ENCODE results near the gene TGFB1.

The TGFB1 gene

DNA sequence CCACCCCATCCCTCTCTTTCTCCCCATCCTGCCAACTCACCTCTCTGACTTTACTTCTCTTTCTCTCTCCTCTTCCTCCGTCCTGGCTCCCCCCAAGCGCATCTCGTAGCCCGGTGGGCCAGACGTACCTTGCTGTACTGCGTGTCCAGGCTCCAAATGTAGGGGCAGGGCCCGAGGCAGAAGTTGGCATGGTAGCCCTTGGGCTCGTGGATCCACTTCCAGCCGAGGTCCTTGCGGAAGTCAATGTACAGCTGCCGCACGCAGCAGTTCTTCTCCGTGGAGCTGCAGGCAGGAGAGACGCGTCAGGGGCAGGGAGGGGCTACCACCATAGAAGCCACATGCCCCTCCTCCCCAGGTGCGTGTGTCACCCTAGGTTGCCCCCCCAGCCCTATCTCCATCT is 21.7 kb downstream of the TGFB1 start:
- 0 out of 22 replicates have a peak overlapping the region, but pooled peaks of 1 of the 11 experiments have one; percentile 5 for H3K27ac ChIP-seq
- no peak overlapping the region for H3K4me3 ChIP-seq
- no peaks in the 10 kb centered on the region for H3K27me3 ChIP-seq
- H3K36me3 ChIP-seq, result peaks cover 49 to 84% (median 73%) of the 10 kb centered on the region in 11 experiments
- TF ChIP-seq Cebpa-rat (IDR thresholded peaks at IDR 0.05), result no peak
- peak overlapping the region in 4 of 11 experiments; percentile 9 to 39 (median 32); a peak in 4 of 22 replicates for H3K4me2 ChIP-seq
- peaks cover 50 to 99% (median 79%) of the 10 kb centered on the region in 10 experiments for H3K4me1 ChIP-seq
- H3K9ac ChIP-seq, result 0 out of 22 replicates have a peak overlapping the region, but pooled peaks of 2 of the 11 experiments have one; percentile 8 to 39
- H3K9me3 ChIP-seq (replicated peaks in 1 of 11), result no peaks in the 10 kb centered on the region
- peaks cover 24 to 92% (median 60%) of the 10 kb centered on the region in 11 experiments; a peak in 21 of 22 replicates for H4K20me1 ChIP-seq

DNA sequence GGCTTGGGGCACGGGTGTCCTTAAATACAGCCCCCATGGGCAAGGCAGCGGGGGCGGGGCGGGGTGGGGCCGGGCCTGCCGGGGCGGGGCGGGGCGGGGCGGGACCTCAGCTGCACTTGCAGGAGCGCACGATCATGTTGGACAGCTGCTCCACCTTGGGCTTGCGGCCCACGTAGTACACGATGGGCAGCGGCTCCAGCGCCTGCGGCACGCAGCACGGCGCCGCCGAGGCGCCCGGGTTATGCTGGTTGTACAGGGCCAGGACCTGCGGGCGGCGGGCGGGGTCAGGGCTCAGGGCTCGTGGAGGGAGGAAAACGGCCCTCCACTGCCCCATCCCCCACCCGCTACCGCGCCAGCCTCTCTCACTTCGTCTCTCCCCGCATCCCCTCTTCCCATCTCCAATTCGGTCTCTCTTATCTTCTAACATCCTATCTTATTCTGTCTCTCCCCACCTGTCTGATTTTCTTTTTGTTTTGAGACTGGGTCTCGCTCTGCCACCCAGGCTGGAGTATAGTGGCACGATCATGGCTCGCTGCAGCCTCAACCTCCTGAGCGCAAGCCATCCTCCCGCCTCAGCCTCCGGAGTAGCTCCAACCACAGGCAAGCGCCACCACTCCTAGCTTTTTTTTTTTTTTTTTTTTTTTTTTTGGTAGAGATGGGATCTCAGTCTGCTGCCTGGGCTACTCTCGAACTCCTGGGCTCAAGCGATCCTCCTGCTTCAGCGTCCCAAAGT is 22.6 kb downstream of the TGFB1 start:
- H3K27ac ChIP-seq, result no peak overlapping the region
- TF ChIP-seq Cebpa-rat (IDR thresholded peaks at IDR 0.05), result no peak
- peaks cover 33 to 84% (median 53%) of the 10 kb centered on the region in 11 experiments; a peak in 21 of 22 replicates for H4K20me1 ChIP-seq
- no peaks in the 10 kb centered on the region for H3K9me3 ChIP-seq (replicated peaks in 1 of 11)
- 0 out of 22 replicates have a peak overlapping the region, but pooled peaks of 1 of the 11 experiments have one; percentile 39 for H3K9ac ChIP-seq
- peaks cover 58 to 99% (median 81%) of the 10 kb centered on the region in 10 experiments for H3K4me1 ChIP-seq
- no peak overlapping the region for H3K4me3 ChIP-seq
- no peaks in the 10 kb centered on the region for H3K27me3 ChIP-seq
- H3K36me3 ChIP-seq, result peaks cover 43 to 75% (median 64%) of the 10 kb centered on the region in 11 experiments
- H3K4me2 ChIP-seq, result peak overlapping the region in 3 of 11 experiments; percentile 11 to 99 (median 39); a peak in 4 of 22 replicates

DNA sequence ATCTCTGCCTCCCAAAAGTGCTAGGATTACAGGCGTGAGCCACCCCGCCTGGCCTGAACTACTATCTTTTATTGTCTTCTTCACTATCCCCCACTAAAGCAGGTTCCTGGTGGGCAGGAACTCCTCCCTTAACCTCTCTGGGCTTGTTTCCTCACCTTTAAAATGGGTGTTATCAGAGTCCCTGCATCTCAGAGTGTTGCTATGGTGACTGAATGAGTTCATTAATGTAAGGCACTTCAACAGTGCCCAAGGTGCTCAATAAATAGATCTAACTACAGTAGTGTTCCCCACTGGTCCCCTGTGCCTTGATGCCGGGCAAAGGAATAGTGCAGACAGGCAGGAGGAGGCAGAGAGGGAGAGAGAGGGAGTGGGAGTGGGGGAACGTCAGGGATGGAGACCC is 23.2 kb downstream of the TGFB1 start:
- H3K36me3 ChIP-seq, result peaks cover 37 to 69% (median 58%) of the 10 kb centered on the region in 11 experiments
- H4K20me1 ChIP-seq, result peaks cover 31 to 84% (median 53%) of the 10 kb centered on the region in 11 experiments; a peak in 21 of 22 replicates
- peak overlapping the region in 3 of 11 experiments; percentile 13 to 28 (median 16); a peak in 1 of 22 replicates for H3K9ac ChIP-seq
- H3K4me2 ChIP-seq, result peak overlapping the region in 9 of 11 experiments; percentile 3 to 99 (median 97); a peak in 15 of 22 replicates
- H3K4me1 ChIP-seq, result peaks cover 61 to 99% (median 81%) of the 10 kb centered on the region in 10 experiments
- no peaks in the 10 kb centered on the region for H3K9me3 ChIP-seq (replicated peaks in 1 of 11)
- no peak for TF ChIP-seq Cebpa-rat (IDR thresholded peaks at IDR 0.05)
- no peaks in the 10 kb centered on the region for H3K27me3 ChIP-seq
- peak overlapping the region in 5 of 11 experiments; percentile 4 to 92 (median 22); a peak in 5 of 22 replicates for H3K27ac ChIP-seq
- no peak overlapping the region for H3K4me3 ChIP-seq

DNA sequence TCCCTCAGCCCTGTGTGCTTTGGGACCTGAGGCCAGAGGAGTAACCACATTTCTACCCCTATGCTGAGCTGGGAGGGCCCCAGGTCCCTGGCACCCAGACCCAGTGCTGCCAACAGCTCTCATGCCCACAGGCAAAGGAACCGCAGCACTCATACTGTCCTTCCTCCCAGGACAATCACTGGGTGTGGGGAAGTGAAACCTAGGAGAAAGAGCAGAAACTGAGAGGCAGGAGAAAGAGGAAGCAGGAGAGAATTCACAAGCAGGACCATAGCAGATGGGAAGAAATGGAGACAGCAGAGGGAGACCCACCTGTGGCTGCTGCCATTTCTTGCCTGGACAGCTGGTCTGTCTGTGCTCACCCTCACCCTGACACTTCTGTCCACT is 24.9 kb downstream of the TGFB1 start:
- Histone ChIP-seq H3K4me2 (peak overlapping the region; percentile 87 to 99 (median 97)), H3K27me3 (no peaks in the 10 kb centered on the region), H3K9me3 (replicated peaks in 1 of 11) (no peaks in the 10 kb centered on the region), H3K4me3 (peak overlapping the region in 7 of 10 experiments; percentile 37 to 61 (median 54); a peak in 12 of 20 replicates), H3K27ac (peak overlapping the region; percentile 67 to 93 (median 86); a peak in 20 of 22 replicates), H3K36me3 (peaks cover 33 to 53% (median 46%) of the 10 kb centered on the region in 11 experiments; a peak in 21 of 22 replicates), H3K9ac (peak overlapping the region; percentile 57 to 83 (median 77); a peak in 21 of 22 replicates), H3K4me1 (peaks cover 66 to 99% (median 81%) of the 10 kb centered on the region in 10 experiments), H4K20me1 (peaks cover 21 to 81% (median 55%) of the 10 kb centered on the region in 11 experiments; a peak in 21 of 22 replicates)
- TF ChIP-seq Cebpa-rat (IDR thresholded peaks at IDR 0.05), result no peak

DNA sequence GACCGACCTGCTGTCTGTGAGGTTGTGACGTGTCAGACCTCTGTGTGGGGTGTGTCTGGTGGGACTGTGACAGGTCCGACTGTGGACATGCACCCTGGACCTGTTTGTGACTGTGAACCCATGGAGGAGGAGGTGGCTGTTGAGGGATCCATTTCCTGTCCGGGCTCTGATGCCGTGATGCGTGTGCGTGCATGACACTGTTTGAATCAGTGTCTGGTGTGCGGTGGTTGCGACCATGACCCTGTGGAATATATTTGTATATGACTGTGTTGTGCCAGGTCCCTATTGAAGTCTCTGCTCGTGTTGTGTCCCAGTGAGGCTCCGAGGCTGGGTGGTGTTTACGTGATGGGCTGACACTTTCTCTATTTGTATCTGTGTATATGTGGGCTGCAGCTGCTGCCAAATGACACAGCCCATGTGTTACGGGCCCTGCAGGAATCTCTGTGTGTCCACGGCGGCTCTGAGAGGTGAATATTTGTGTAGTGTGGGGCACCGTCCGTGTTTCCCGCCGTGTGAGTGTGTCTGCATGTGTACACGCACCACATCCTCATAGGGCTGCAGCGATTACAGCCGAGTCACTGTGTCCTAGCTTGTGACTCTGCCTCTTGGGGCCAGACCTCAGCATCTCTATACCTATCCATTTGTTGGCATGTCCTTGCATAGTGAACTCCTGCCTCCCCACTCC is 25.4 kb downstream of the TGFB1 start:
- Histone ChIP-seq H3K4me2 (peak overlapping the region; percentile 87 to 99 (median 97)), H3K9ac (peak overlapping the region; percentile 57 to 83 (median 77)), H4K20me1 (peaks cover 16 to 79% (median 59%) of the 10 kb centered on the region in 11 experiments; a peak in 21 of 22 replicates), H3K4me1 (peaks cover 72 to 99% (median 85%) of the 10 kb centered on the region in 10 experiments), H3K27me3 (no peaks in the 10 kb centered on the region), H3K36me3 (peaks cover 33 to 48% (median 41%) of the 10 kb centered on the region in 11 experiments; a peak in 21 of 22 replicates), H3K9me3 (replicated peaks in 1 of 11) (no peaks in the 10 kb centered on the region), H3K4me3 (peak overlapping the region; percentile 12 to 61 (median 46); a peak in 19 of 20 replicates), H3K27ac (peak overlapping the region; percentile 67 to 93 (median 86))
- TF ChIP-seq Cebpa-rat (IDR thresholded peaks at IDR 0.05), result no peak

DNA sequence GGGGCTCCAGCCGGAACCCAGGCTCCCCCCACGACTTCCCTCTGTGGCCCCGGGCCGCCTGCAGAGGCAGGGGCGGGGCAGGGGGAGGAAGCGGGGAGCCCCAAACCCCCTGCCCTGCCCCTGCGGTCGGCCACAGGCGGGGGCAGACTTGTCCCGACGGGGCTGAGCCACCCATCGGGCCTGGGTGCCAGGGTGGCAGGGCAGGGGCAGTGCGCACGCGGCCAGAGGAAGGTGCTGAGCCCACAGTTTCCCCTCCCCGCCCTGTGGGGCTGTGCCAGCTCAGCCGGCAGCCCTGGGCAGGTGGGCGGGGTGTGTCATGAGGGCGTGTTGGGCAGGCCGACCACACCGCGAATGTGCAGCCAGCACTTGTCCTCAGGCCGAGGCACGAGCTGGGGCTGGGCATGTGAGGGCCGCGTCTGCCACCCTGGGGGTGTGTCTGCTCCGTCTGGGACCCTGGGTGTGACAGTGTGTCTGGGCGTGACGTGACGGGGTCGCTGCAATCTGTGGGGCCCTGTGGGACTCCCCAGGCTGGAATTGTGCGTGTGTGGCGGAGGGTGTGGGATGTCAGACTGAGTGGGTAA is 26.1 kb downstream of the TGFB1 start:
- Histone ChIP-seq H3K4me1 (peaks cover 78 to 99% (median 88%) of the 10 kb centered on the region in 10 experiments), H3K27me3 (no peaks in the 10 kb centered on the region), H3K36me3 (peaks cover 29 to 46% (median 39%) of the 10 kb centered on the region in 11 experiments; a peak in 21 of 22 replicates), H3K9ac (peak overlapping the region; percentile 57 to 83 (median 77)), H3K27ac (peak overlapping the region; percentile 67 to 93 (median 86)), H3K4me3 (peak overlapping the region; percentile 12 to 61 (median 46); a peak in 19 of 20 replicates), H4K20me1 (peaks cover 11 to 79% (median 65%) of the 10 kb centered on the region in 11 experiments; a peak in 21 of 22 replicates), H3K4me2 (peak overlapping the region; percentile 87 to 99 (median 97)), H3K9me3 (replicated peaks in 1 of 11) (no peaks in the 10 kb centered on the region)
- no peak for TF ChIP-seq Cebpa-rat (IDR thresholded peaks at IDR 0.05)

DNA sequence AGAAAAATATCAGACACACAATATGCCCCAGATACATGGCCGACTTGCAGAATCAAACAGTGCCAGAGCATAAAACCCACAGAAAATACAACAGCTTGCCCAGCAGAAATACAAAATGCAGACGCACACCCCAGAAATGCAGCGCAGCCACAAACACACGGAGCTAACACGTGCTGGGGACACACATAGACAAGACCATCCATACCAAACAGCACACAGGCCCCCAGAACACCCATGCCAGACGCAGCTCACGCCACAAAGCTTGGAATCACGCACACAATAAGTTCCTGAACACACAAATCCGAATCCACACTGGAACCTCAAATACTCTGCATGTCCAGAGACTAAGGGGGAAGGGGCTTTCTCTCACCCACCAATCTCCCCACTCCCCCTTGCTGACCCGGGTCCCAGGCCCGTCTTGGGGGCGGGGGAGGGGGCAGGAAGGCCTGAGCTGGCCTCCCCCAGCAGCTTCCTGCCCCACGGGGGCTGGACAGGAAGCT is 26.6 kb downstream of the TGFB1 start:
- Histone ChIP-seq H3K4me2 (peak overlapping the region; percentile 87 to 99 (median 97)), H3K36me3 (peaks cover 29 to 46% (median 39%) of the 10 kb centered on the region in 11 experiments; a peak in 21 of 22 replicates), H3K27me3 (no peaks in the 10 kb centered on the region), H3K9me3 (replicated peaks in 1 of 11) (no peaks in the 10 kb centered on the region), H3K4me1 (peaks cover 83 to 99% (median 90%) of the 10 kb centered on the region in 10 experiments), H3K9ac (peak overlapping the region; percentile 57 to 83 (median 77); a peak in 21 of 22 replicates), H4K20me1 (peaks cover 5 to 79% (median 70%) of the 10 kb centered on the region in 11 experiments; a peak in 21 of 22 replicates), H3K27ac (peak overlapping the region; percentile 67 to 93 (median 86); a peak in 21 of 22 replicates), H3K4me3 (peak overlapping the region; percentile 12 to 61 (median 46); a peak in 18 of 20 replicates)
- no peak for TF ChIP-seq Cebpa-rat (IDR thresholded peaks at IDR 0.05)
